ENCODE results near the gene OXNAD1.

- TF ChIP-seq YY1 (IDR thresholded peaks at IDR 0.05; ENCODE audit: low read depth, low read length): no peak
- no peak for TF ChIP-seq CTCF (IDR thresholded peaks at IDR 0.05 in 2 of 3, conservative IDR thresholded peaks at IDR 0.05 in 1 of 3; ENCODE audit: control insufficient read depth in 2 of 3, extremely low read depth in 1 of 3, insufficient read depth in 1 of 3, low read depth in 3 of 3, low read length in 3 of 3)
- TF ChIP-seq CBFB (IDR thresholded peaks at IDR 0.05; ENCODE audit: low read depth): no peak
- no peak for TF ChIP-seq HDAC2 (IDR thresholded peaks at IDR 0.05)
- no peak for TF ChIP-seq ELK1 (IDR thresholded peaks at IDR 0.05; ENCODE audit: low read depth, low read length)
- no peak for TF ChIP-seq NFYA (IDR thresholded peaks at IDR 0.05; ENCODE audit: borderline replicate concordance, low read depth, low read length)
- no peak for TF ChIP-seq RAD51 (IDR thresholded peaks at IDR 0.05)
- TF ChIP-seq MYC (IDR thresholded peaks at IDR 0.05; ENCODE audit: insufficient read depth, insufficient read length, insufficient replicate concordance, low read length, severe bottlenecking): no peak
- no peak for TF ChIP-seq POLR2A (IDR thresholded peaks at IDR 0.05; ENCODE audit: low read depth, low read length)
Observed at GRCh38 chr3:16302082-16302631, 37.1 kb downstream of the OXNAD1 start.
